Parathyroid adenoma (tissue), 2 donors: ENCODE results near the gene CSRP2.

Experiments
- H2AFZ ChIP-seq: fragments of 300-600 bp; sonication (generic); one replicate; pipeline ENCODE4 v1.7.0; 2017; ENCODE audit warnings: antibody characterized with exemption, mild to moderate bottlenecking
- H3K27ac ChIP-seq: fragments of 300-600 bp; sonication (generic); one replicate; pipeline ENCODE4 v1.7.0; 2017
- H3K27me3 ChIP-seq: fragments of 300-600 bp; sonication (generic); one replicate; pipeline ENCODE4 v1.7.0; 2017; ENCODE audit warnings: low read length; ENCODE audit not compliant: control insufficient read depth, insufficient read depth
- H3K36me3 ChIP-seq: fragments of 300-600 bp; sonication (generic); one replicate; pipeline ENCODE4 v1.7.0; 2017; ENCODE audit warnings: low read length; ENCODE audit not compliant: control insufficient read depth, insufficient read depth
- H3K4me1 ChIP-seq: fragments of 300-600 bp; sonication (generic); one replicate; pipeline ENCODE4 v1.7.0; 2017; ENCODE audit warnings: control low read depth
- H3K4me2 ChIP-seq: fragments of 300-600 bp; sonication (generic); one replicate; pipeline ENCODE4 v1.7.0; 2017; ENCODE audit warnings: low read length
- H3K4me3 ChIP-seq: fragments of 300-600 bp; sonication (generic); one replicate; pipeline ENCODE4 v1.7.0; 2017; ENCODE audit warnings: low read depth, low read length
- H3K79me2 ChIP-seq: fragments of 300-600 bp; sonication (generic); one replicate; pipeline ENCODE4 v1.7.0; 2017; ENCODE audit warnings: control low read depth
- H3K9ac ChIP-seq: fragments of 300-600 bp; sonication (generic); one replicate; pipeline ENCODE4 v1.7.0; 2017; ENCODE audit warnings: mild to moderate bottlenecking
- H3K9me3 ChIP-seq: fragments of 300-600 bp; sonication (generic); one replicate; pipeline ENCODE4 v1.7.0; 2017; ENCODE audit warnings: low read length; ENCODE audit not compliant: control insufficient read depth
- TF ChIP-seq, protein P1 (sequence below): fragments of 300-600 bp; sonication (generic); IDR thresholded peaks from one replicate; pipeline ENCODE4 v1.7.0; 2017; ENCODE audit warnings: antibody characterized with exemption, mild to moderate bottlenecking
- donor health status: primary hyperparathyroidism.

Gene CSRP2

DNA sequence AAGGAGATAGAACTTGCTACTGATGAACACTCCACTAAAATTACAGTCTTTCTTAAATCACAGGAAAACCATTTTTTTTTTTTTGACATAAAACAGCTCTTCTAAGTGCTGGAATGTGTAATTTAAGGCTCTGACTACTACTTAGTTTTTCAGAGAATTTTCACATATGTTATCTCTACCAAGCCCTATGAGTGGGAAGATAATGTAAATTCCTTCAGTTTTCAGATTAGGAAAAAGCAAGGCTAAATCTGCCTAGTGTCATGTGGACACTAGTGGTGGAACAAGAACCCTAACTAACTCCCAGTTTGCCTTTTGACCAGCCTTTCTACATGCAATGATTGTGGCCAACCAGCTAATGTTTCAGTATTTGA, 37.3 kb upstream of the CSRP2 start:
- Histone ChIP-seq H2AFZ (no peak overlapping the region), H3K36me3 (no peaks in the 10 kb centered on the region), H3K27me3 (no peaks in the 10 kb centered on the region), H3K9me3 (no peaks in the 10 kb centered on the region), H3K9ac (no peak overlapping the region), H3K4me1 (no peaks in the 10 kb centered on the region), H3K79me2 (no peaks in the 10 kb centered on the region), H3K4me3 (no peak overlapping the region), H3K4me2 (no peak overlapping the region), H3K27ac (no peak overlapping the region)
- TF ChIP-seq, protein P1, sequence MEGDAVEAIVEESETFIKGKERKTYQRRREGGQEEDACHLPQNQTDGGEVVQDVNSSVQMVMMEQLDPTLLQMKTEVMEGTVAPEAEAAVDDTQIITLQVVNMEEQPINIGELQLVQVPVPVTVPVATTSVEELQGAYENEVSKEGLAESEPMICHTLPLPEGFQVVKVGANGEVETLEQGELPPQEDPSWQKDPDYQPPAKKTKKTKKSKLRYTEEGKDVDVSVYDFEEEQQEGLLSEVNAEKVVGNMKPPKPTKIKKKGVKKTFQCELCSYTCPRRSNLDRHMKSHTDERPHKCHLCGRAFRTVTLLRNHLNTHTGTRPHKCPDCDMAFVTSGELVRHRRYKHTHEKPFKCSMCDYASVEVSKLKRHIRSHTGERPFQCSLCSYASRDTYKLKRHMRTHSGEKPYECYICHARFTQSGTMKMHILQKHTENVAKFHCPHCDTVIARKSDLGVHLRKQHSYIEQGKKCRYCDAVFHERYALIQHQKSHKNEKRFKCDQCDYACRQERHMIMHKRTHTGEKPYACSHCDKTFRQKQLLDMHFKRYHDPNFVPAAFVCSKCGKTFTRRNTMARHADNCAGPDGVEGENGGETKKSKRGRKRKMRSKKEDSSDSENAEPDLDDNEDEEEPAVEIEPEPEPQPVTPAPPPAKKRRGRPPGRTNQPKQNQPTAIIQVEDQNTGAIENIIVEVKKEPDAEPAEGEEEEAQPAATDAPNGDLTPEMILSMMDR: no peak

DNA sequence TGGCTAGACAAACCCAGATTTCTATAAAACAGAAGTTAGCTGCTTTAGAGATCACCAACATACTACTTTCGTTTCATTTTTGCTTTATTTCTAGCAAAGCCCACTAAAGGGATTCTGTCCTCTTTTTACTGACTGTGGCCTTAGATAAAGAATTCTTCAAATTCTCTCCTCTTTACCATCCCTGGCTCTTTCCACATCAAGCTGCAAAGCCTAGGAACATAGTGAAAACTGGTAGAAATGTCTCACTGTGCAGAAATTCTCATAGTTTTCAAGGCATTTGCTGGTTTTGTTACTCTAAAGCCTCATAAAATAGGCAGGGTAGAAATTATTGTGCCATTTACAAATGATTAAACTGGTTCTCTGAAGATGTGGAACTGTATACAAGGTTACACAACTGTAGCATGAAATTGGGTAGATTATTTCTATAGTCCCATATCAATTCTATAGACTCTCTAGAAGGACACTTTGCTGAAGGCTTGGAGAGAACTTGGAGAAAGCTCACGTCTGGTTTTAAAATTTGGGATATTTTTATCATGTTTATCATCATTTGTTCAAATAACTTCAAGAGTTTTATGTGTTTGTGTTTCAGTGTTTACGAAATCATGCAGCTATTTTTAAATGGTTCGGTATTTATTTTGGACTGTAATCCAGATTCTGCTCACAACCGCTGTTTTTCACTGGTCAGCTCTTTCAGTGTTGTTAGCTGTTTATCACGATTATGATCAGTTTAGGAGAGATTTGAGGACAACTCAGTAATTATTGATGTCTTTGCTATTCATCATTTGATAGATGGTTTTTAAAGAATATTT, 36.7 kb upstream of the CSRP2 start:
- H3K27me3 ChIP-seq: no peaks in the 10 kb centered on the region
- peak overlapping the region; percentile 22 for H2AFZ ChIP-seq
- no peaks in the 10 kb centered on the region for H3K4me1 ChIP-seq
- no peak overlapping the region for H3K4me2 ChIP-seq
- H3K4me3 ChIP-seq: no peak overlapping the region
- TF ChIP-seq, protein P1: no peak
- H3K27ac ChIP-seq: no peak overlapping the region
- no peaks in the 10 kb centered on the region for H3K9me3 ChIP-seq
- H3K36me3 ChIP-seq: no peaks in the 10 kb centered on the region
- H3K79me2 ChIP-seq: no peaks in the 10 kb centered on the region
- H3K9ac ChIP-seq: no peak overlapping the region

DNA sequence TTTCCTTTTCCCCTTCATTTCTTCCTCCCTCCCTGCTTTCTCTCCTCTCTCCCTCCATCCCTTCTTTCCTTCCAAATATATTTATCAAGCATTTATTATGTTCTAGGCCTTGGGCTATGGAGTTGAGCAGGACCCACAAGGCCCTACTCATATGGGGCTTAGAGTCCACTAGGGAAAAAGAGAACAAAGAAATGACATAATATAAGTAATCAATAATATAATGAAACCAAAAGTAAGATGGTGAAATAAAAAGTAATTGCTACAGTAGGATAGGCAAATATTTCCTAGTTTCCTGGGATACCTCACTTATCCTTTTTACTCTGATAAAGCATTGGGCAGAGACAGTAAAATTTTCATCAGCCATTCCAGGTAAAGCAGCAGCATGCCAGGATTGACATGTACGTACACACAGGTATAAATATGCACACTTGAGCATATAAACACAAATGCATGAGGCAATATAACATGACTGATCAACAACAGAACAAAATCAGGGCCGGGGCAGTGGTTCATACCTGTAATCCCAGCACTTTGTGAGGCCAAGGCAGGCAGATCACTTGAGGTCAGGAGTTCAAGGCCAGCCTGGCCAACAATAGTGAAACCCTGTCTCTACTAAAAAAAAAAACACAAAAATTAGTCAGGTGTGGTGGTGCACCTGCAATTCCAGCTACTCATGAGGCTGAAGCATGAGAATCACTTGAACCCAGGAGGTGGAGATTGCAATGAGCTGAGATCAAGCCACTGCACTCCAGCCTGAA, 35.5 kb upstream of the CSRP2 start:
- TF ChIP-seq, protein P1: no peak
- no peaks in the 10 kb centered on the region for H3K36me3 ChIP-seq
- no peak overlapping the region for H3K9ac ChIP-seq
- no peak overlapping the region for H2AFZ ChIP-seq
- no peaks in the 10 kb centered on the region for H3K27me3 ChIP-seq
- H3K4me1 ChIP-seq: no peaks in the 10 kb centered on the region
- no peaks in the 10 kb centered on the region for H3K9me3 ChIP-seq
- H3K4me3 ChIP-seq: no peak overlapping the region
- no peaks in the 10 kb centered on the region for H3K79me2 ChIP-seq
- no peak overlapping the region for H3K27ac ChIP-seq
- no peak overlapping the region for H3K4me2 ChIP-seq

DNA sequence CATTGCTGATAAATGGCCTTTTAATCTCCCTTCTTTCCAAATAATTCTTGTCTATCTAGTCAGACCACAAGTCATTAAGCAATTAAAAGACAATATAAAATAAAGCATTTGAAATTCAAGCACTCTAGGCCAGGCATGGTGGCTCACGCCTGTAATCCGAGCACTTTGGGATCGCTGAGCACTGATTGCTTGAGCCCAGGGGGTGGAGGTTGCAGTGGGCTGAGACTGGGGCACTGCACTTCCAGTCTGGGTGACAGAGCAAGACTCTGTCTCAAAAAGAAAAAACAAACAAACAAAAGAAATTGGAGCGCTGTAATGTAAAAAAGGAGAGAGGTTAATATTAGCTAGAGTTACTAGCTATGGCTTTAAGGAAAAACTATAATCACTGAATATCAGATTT, 30.5 kb upstream of the CSRP2 start:
- H3K9me3 ChIP-seq: no peaks in the 10 kb centered on the region
- H3K79me2 ChIP-seq: no peaks in the 10 kb centered on the region
- peak overlapping the region; percentile 10 for H2AFZ ChIP-seq
- no peaks in the 10 kb centered on the region for H3K36me3 ChIP-seq
- H3K4me1 ChIP-seq: no peaks in the 10 kb centered on the region
- H3K4me2 ChIP-seq: no peak overlapping the region
- H3K9ac ChIP-seq: no peak overlapping the region
- no peak overlapping the region for H3K4me3 ChIP-seq
- TF ChIP-seq, protein P1: no peak
- H3K27me3 ChIP-seq: no peaks in the 10 kb centered on the region
- H3K27ac ChIP-seq: no peak overlapping the region
